ENCODE data around the gene USF2. TPM values are rescaled to one million over a fixed set of nuclear protein-coding genes. Genes with fewer than 3 reads are reported as not detected.

The USF2 gene
- total and polyA plus RNA-seq, 2 of the 8 experiments (the other 6 are each of a cell fraction or from before 2014, with no cell fraction given) = 74.1 to 109 TPM

DNA sequence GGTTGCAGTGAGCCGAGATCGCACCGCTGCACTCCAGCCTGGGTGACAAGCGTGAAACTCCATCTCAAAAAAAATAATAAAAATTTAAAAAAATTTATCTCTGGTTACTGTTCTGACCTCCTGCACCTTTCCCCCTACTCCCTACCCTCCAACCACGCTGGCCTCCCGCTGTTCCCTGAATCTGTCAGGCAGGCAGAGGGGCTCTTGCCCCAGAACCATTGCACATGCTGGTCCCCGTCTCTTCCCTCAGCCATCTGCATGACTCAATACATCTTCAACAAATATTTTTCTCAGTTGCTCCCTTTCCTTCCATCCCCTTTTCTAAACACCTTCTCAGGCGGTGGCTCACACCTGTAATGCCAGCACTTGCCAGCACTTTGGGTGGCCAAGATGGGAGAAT, 39.2 kb upstream of the USF2 start:
- H3K18ac ChIP-seq (ENCODE audit: extremely low read depth, low read length) = no peak overlapping the region
- no peak overlapping the region for H2AFZ ChIP-seq (ENCODE audit: low read length)
- DNase-seq (ENCODE audit: low read depth in 1 of 2, low spot score in 2 of 2) (no peak), FAIRE-seq (no peak)
- no peak overlapping the region for H3K4me3 ChIP-seq (ENCODE audit: extremely low read depth in 1 of 4, insufficient read depth in 2 of 4, low read depth in 3 of 4, low read length in 4 of 4)
- no peaks in the 10 kb centered on the region for H3K23me2 ChIP-seq (ENCODE audit: low read depth, low read length)
- no peak overlapping the region for H3K14ac ChIP-seq (ENCODE audit: insufficient read length)
- H2BK5ac ChIP-seq (ENCODE audit: low read depth, low read length) = no peak overlapping the region
- H2BK12ac ChIP-seq (ENCODE audit: low read depth, low read length) = no peak overlapping the region
- H3K9ac ChIP-seq (replicated peaks in 1 of 4; ENCODE audit: extremely low read depth in 1 of 4, low read depth in 3 of 4, low read length in 3 of 4) = no peak overlapping the region
- H3K4me2 ChIP-seq (ENCODE audit: insufficient read depth in 1 of 2, low read depth in 2 of 2, low read length in 2 of 2) = no peak overlapping the region
- no peak overlapping the region for H2BK120ac ChIP-seq (replicated peaks; ENCODE audit: low read depth, low read length)
- H3K36me3 ChIP-seq (ENCODE audit: control insufficient read depth in 2 of 4, insufficient read depth in 4 of 4, low read length in 3 of 4) = no peaks in the 10 kb centered on the region
- no peaks in the 10 kb centered on the region for H4K20me1 ChIP-seq (replicated peaks in 1 of 2; ENCODE audit: control insufficient read depth in 1 of 2, insufficient read depth in 2 of 2, low read length in 2 of 2)
- no peak overlapping the region for H3K56ac ChIP-seq (replicated peaks; ENCODE audit: insufficient read length, low read depth, low read length)
- H2BK15ac ChIP-seq (ENCODE audit: low read length) = no peak overlapping the region
- POLR2A ChIA-PET (ENCODE audit: partially characterized antibody) = no interaction called here
- no peak overlapping the region for H4K91ac ChIP-seq (replicated peaks; ENCODE audit: insufficient read length, low read length)
- no peak overlapping the region for H4K5ac ChIP-seq (ENCODE audit: insufficient read length, low read depth, low read length)
- H3K79me1 ChIP-seq (ENCODE audit: low read depth, low read length) = no peaks in the 10 kb centered on the region
- H3K23ac ChIP-seq (ENCODE audit: insufficient read length) = no peak overlapping the region
- H2BK20ac ChIP-seq (ENCODE audit: low read length) = no peak overlapping the region
- H3K79me2 ChIP-seq (ENCODE audit: control insufficient read depth in 1 of 2, insufficient read depth in 2 of 2, low read length in 2 of 2) = no peaks in the 10 kb centered on the region
- no peaks in the 10 kb centered on the region; a peak in 1 of 7 replicates for H3K27me3 ChIP-seq (replicated peaks in 1 of 4; ENCODE audit: control insufficient read depth in 3 of 4, extremely low read depth in 1 of 4, insufficient read depth in 3 of 4, low read length in 3 of 4)
- H3K9me3 ChIP-seq (ENCODE audit: insufficient read depth in 2 of 2, low read depth in 1 of 2, low read length in 1 of 2) = no peaks in the 10 kb centered on the region
- CTCF ChIA-PET (ENCODE audit: partially characterized antibody) = no interaction called here
- H3K4ac ChIP-seq (replicated peaks; ENCODE audit: insufficient read length, low read depth, low read length) = no peak overlapping the region
- 97% methylated on average over 8 of the region's 8 CpGs; no CpG with 5 or more reads in 1 of the 2 experiments for WGBS, 2 experiments (ENCODE audit: extremely low coverage in 1 of 2, insufficient coverage in 1 of 2, insufficient read length in 1 of 2, insufficient replicate concordance in 2 of 2, low coverage in 1 of 2, low lambda C conversion rate in 2 of 2, missing lambda C conversion rate in 1 of 2)
- H3K4me1 ChIP-seq (replicated peaks in 1 of 4; ENCODE audit: control insufficient read depth in 3 of 4, insufficient read depth in 4 of 4, low read length in 3 of 4) = peaks cover 0 to 12% (median 3%) of the 10 kb centered on the region in 4 experiments; a peak in 4 of 7 replicates
- TF ChIP-seq JUN (IDR thresholded peaks at IDR 0.05; ENCODE audit: low read depth, low read length) = no peak
- TF ChIP-seq TEAD4 (IDR thresholded peaks at IDR 0.05; ENCODE audit: low read depth, low read length) = no peak
- no peak for TF ChIP-seq CTBP2 (IDR thresholded peaks at IDR 0.05; ENCODE audit: borderline replicate concordance, insufficient read depth, insufficient read length, low read length)
- no peak for TF ChIP-seq TAF7 (optimal IDR thresholded peaks at IDR 0.05; ENCODE audit: borderline replicate concordance, low read depth, low read length)
- TF ChIP-seq, protein P1, sequence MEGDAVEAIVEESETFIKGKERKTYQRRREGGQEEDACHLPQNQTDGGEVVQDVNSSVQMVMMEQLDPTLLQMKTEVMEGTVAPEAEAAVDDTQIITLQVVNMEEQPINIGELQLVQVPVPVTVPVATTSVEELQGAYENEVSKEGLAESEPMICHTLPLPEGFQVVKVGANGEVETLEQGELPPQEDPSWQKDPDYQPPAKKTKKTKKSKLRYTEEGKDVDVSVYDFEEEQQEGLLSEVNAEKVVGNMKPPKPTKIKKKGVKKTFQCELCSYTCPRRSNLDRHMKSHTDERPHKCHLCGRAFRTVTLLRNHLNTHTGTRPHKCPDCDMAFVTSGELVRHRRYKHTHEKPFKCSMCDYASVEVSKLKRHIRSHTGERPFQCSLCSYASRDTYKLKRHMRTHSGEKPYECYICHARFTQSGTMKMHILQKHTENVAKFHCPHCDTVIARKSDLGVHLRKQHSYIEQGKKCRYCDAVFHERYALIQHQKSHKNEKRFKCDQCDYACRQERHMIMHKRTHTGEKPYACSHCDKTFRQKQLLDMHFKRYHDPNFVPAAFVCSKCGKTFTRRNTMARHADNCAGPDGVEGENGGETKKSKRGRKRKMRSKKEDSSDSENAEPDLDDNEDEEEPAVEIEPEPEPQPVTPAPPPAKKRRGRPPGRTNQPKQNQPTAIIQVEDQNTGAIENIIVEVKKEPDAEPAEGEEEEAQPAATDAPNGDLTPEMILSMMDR (IDR thresholded peaks at IDR 0.05; ENCODE audit: control extremely low read depth in 1 of 3, insufficient read depth in 1 of 3, low read depth in 1 of 3, low read length in 3 of 3) = no peak
- H2AK5ac ChIP-seq (ENCODE audit: low read depth, low read length) = no peak overlapping the region
- no peak overlapping the region for H3K27ac ChIP-seq (ENCODE audit: low read depth, low read length)
- no peak overlapping the region for H4K8ac ChIP-seq (ENCODE audit: extremely low read depth, insufficient read depth, low read length)

Data from H1 (cell line).